IPS-11a (cell line): ENCODE data around the gene BID.

Experiments
- H3K4me3 ChIP-seq: one replicate; pipeline ENCODE4 v1.5.1; 2013; ENCODE audit warnings: low read depth, low read length, control low read depth

The BID gene

DNA sequence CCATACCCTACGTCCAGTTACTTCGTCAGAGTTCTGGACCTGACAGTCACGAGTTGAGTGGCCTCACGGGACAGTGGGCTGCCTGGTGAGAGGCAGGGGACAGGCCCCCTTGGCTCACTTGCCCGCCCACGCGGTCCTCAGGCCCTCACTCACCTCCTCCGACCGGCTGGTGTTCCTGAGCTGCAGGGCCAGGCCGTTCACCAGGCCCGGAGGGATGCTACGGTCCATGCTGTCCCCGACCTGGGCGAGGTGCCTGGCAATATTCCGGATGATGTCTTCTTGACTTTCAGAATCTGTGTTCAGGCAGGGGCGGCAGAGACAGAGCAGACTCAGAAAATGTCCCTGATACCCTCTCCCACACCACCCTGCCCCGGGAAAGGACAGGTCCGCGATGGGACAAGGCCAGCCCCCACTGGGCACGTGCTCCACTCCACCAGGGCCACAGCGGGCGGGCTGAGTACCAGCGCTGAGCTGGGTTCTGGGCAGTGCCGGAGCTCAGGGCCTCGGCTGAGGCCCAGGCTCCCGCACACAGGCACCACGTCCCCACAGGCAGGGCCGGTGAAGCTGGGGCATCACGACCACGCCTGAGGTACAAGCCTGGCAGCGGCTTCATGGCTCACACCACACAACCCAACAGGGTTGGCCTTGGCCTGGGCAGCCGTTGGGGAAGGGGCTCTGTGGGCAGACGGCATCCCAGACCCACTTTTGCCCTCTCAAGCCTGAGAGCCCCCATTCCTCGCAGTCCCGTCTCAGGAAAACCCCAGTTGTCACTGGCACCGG lies 34.9 kb downstream of the BID start:
- H3K4me3 ChIP-seq = no peak overlapping the region

DNA sequence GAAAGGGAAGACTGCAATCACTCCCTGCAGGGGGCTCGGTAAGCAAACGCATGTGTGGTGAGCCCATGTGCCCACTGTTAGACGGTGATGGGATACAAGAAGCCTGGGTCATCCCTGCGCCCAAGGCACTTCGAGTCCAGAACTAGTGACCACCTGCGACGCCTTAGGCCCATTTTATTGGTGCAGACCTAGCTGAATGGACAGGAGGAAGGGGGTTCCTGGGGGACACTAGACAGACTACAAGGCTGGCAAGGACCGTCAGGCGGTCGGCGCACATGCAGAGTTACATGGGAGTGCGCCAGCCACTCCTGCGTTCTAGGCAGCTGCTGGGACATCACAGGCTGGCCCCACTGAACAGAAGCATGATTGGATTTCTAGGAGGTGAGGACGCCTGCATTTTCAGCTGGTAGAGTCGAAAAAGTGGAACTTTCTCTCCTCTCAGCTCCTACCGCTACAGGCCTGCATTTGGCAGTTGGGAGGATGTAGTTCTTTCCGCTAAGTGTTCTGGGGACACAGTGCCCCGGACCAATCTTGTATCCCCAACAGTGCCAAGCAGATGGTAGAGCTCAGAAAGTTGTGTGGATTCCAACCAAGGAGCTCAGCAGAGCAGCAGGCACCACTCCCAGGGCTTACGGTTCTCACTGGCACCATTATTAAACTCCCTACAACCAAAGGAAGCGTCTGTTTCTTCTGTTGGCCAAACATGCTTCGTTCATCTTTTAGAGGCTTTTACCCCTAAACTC lies 35.7 kb downstream of the BID start:
- H3K4me3 ChIP-seq = no peak overlapping the region

DNA sequence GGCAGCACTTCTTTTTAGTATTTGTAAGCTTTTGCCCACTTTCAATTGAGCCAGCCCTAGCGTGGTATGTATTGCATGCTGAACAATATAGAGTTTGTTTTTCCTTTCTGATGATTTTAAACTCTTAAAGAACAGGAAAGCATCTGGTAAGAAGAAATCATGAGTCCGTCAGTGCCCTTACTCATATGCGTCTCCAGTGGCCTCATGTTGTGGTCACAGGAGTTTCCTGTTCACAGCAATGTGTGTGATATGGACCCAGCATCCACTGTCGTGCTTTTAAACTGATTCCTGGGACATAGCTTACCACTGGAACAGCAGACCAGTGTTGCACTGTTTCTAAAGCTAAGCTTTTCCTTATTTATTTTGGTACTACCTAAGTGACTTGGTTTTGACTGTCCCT lies 40.1 kb downstream of the BID start:
- no peak overlapping the region for H3K4me3 ChIP-seq

DNA sequence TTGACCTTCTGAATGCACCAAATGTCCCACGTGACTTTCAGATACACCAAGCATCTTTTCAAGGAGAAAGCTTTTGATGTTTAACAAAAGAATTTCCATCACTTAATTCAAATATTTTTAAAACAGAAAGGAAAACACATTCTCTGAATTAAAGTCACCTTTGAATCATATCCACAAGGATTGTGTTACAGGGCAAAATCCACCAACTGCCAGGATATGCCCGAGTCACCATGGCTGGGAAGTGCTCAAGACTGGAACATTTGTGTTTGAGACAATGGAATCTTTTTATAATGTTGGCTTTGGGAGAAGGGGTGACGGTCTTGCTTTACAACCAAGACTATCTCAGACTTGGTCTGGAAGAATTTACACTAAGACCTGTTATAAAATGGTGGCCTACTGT lies 40.8 kb downstream of the BID start:
- no peak overlapping the region for H3K4me3 ChIP-seq

DNA sequence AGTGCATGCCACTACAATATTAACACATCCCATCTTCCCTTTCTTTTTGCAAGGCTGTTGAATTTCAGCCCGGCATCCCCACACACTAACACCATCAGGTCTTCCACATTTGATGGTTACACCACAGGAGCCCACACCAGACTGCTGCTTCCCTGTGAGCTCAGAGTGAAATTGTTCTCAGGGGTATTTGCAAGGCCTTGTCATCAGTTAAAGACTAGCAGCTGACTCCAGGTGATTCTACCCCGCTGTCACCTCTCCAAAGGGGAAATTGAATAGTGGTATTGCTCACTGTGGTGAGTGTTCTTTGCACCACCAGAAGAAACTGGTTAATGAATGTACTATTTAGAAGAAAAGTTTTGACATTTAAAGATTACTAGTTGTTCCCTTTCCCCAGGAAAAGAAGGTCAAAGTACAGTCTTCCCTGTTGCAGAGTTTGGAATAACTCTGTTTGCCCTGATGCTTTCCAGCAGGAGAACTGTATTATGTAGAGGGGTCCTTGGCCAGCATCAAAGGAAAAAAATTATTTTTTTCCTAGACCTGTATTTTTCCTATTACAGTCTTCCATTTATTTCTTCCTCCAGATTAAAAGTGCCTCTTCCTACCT lies 41.9 kb downstream of the BID start:
- H3K4me3 ChIP-seq = no peak overlapping the region

DNA sequence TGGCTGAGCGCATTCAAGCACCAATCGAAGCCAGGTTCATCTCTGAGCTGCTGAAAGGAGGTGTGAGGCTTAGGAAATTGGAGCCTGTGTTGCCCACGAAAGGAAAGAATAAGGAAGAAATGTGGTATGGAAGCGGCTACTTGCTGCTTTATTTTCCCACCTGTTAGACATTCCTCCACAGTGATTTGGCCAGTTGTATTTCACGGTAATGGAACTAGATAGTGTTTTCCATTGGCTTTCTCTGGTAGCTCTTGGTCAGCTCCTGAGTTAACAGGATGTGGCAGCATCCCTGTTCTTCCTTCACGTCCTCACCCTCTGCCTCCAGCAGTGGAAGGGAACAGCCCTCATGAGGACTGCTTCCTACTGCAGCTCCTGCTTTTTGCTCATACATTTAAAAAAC lies 44.7 kb downstream of the BID start:
- no peak overlapping the region for H3K4me3 ChIP-seq

DNA sequence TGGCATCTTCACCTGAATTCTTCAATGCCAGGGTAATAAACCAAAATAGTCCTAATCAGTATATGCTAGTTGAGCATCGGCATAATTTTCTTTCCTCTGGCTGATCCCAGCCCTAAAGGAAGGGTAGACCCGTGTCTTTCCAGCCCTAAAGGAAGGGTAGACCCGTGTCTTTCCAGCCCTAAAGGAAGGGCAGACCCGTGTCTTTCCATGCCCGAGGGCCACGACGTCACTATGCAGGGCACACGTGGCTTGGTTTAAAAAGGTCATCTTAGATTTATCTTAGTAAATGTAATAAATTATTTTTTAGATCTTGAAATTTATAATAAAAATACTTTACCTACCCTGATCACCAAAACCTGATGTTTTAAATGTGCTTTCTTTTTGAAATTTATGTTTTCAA lies 45.5 kb downstream of the BID start:
- no peak overlapping the region for H3K4me3 ChIP-seq

DNA sequence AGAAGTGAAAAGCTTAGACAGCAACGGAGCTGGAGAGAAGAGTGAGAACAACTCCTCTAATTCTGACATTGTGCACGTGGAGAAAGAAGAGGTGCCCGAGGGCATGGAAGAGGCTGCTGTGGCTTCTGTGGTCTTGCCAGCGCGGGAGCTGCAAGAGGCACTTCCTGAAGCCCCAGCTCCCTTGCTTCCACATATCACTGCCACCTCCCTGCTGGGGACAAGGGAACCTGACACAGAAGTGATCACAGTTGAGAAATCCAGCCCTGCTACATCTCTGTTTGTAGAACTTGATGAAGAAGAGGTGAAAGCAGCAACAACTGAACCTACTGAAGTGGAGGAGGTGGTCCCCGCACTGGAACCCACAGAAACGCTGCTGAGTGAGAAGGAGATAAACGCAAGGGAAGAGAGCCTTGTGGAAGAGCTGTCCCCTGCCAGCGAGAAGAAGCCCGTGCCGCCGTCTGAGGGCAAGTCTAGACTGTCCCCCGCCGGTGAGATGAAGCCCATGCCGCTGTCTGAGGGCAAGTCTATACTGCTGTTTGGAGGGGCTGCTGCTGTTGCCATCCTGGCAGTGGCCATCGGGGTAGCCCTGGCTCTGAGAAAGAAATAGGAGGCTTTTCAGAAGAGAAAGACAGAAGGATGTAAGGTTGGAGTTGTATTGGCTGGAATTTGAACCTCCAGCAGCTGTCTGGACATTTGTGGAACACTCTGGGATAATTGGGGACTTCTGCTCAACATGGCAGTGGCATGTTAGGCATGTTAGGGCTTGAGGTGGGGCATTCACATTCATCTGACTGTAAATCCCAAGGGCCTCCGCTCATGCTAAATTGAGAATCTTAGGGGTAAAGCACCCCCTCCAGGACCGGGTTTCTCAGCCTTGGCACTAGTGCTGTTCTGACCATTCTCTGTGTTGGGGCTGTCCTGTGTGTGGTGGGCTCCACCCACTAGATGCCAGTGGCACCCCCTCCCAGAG lies 47.1 kb downstream of the BID start:
- H3K4me3 ChIP-seq = no peak overlapping the region

DNA sequence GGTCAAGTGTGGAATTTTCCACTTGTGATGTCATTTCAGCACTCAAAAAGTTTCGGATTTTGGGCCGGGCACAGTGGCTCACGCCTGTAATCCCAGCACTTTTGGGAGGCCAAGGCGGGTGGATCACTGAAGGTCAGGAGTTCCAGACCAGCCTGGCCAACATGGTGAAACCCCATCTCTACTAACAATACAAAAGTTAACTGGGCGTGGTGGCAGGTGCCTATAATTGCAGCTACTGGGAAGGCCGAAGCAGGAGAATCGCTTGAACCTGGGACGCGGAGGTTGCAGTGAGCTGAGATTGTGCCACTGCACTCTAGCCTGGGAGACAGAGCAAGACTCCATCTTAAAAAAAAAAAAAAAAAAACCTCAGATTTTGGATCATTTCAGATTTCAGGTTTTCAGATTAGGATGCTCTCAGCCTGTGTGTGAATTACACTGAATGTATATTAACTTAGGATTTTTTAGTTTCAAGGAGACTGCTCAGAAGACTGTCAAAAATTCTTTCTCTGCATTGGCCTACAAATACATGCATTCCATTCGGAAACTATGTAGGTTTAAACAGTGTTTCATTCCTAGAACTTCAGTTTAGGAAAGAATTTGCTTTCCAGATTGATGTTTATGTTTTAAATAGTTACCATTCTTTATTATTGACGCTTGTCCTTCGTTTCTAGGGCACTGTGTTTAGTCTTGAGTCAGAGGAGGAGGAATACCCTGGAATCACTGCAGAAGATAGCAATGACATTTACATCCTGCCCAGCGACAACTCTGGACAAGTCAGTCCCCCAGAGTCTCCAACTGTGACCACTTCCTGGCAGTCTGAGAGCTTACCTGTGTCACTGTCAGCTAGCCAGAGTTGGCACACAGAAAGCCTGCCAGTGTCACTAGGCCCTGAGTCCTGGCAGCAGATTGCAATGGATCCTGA lies 48.0 kb downstream of the BID start:
- H3K4me3 ChIP-seq = no peak overlapping the region

DNA sequence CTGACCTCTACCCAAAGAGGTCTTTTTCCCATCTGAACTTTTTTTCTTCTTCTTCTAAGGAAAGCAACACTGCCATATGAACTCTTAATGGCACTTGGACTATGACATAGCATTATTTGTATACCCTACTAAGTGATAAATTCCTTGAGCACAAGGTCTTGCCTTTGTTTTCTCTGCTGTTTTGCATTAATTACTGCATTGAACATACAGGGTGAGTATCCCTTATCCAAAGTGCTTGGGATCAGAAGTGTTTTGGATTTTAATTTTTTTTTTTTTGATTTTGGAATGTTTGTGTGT lies 48.8 kb downstream of the BID start:
- H3K4me3 ChIP-seq = no peak overlapping the region

DNA sequence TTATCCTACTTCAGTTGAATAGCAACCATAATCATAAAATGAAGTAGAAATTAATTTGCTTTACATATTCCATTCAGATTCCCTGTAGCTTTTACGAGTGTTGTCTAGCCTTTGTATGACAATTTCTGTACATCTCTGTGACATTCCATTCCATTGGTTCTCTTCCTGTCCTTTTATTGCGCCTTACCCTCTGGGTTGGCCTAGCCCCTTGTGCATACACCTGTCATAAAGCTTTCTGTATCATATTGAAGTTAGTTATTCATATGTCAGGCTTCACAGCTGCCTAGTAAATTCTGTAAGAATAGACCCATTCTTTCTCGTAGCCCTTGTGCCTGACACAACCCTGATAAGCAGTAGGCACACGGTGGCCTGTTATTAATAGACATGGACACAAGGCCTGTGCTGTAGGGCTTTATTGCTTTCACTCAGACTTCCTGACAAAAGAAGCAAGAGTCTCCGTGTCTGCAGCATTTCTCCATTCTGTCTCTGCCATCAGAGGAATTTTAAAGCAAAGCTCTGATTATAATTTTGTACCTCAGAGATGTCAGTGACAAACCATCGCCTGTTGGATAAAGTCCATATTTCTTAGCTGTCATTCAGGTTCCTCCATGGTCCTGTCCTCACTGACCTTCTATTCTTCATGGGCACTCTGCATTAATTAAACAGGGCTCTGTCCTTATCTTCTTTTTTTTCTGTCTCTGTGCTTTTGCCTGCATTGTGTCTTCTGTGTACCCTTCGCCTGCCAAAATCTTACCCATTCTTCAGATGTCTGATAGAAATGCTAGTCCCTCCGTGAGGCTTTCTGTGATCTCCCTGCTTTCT lies 49.4 kb downstream of the BID start:
- no peak overlapping the region for H3K4me3 ChIP-seq

DNA sequence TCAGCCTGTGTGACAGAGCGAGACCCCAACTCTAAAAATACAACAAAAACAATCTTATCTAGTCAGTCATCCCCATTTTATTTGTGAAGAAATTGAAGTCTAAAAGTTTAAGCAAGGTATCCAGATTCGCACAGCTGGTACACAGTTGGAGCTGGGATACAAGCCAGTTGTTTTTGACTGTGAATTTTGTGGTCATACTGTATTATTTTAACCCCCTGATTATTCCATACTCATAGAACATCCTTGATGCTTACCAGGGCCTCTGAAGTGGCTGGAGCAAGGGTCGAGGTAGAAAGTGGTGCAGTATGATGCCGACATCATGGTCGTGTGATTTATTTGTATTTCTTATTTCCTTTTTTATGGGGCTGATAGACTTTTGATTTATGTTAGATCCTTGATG lies 50.0 kb downstream of the BID start:
- H3K4me3 ChIP-seq = no peak overlapping the region

DNA sequence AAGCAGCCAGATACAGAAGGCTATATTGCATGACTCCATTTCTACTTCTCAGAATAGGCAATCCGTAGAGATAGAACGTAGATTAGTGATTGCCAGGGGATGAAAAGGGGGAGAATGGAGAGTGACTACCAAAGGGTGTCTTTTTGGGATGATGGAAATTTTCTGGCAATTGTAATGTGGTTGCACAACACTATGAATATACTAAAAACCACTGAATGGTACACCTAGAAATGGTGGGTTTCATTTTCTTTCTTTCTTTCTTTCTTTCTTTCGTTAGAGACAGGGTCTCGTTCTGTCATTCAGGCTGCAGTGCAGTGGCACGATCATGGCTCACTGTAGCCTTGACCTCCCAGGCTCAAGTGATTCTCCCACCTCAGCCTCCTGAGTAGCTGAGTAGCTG lies 54.4 kb downstream of the BID start:
- no peak overlapping the region for H3K4me3 ChIP-seq

DNA sequence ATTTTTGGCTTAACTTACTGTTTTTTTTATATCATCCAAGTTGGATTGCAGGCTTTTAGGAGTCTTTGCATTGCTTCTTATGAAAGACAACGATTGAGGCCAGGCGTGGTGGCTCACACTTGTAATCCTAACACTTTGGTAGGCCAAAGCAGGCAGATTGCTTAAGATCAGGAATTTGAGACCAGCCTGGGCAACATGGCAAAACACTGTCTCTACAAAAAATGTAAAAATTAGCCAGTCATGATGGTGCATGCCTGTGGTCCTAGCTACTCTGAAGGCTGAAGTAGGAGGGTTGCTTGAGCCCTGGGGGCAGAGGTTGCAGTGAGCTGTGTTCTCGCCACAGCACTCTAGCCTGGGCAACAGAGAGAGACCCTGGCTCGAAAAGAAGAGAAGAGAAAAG lies 56.6 kb downstream of the BID start:
- no peak overlapping the region for H3K4me3 ChIP-seq

DNA sequence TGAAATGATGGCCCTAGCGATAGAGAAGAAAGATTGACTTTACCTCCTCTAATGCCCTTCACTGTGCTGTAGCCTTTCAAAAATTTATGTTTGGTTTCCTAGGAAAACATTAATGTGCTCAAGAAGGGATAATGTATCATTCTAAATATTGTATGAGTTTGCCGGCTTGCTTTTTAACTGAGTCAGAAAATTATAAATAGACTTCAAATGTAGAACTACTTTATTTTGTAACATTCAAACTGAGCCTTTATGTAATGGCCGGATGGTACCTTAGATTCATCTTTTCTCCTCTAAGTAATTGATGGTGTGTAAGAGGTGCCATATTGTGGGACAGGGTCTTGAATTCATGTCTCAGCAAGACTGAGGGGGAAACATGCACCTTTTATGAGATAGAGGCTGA lies 57.7 kb downstream of the BID start:
- H3K4me3 ChIP-seq = no peak overlapping the region

DNA sequence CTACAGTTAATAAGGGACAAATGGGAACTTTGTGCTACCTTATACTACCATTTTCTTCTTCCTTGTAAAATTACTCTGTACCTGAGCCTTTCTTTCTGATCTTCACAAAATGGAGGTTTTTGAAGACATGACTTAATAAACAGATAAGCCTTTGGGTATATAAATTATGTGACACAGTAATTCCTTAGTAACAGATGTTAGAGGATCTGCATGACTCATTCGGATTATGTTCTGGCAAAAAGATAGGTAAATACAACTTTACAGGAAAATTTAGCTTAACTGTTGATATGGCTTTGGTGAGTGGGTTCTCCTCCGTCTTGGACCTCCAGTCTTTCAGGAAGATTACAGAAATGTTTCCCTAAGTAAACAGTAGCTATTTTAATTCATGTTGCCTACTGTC lies 61.8 kb downstream of the BID start:
- H3K4me3 ChIP-seq = no peak overlapping the region

DNA sequence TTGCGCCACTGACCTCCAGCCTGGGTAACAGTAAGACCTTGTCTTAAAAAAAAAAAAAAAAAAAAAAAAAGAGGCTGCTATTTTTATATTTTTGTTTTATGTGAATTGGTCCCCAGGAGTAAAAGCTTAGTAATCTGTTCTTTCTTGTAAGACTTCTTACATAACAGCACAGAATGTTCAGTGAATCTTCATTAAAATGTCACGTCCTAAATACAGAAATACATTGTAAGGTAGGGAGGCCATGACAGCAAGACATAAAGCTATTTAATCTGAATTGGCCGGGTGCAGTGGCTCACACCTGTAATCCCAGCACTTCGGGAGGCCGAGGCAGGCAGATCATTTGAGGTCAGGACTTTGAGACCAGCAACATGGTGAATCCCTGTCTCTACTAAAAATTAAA lies 64.2 kb downstream of the BID start:
- H3K4me3 ChIP-seq = no peak overlapping the region

DNA sequence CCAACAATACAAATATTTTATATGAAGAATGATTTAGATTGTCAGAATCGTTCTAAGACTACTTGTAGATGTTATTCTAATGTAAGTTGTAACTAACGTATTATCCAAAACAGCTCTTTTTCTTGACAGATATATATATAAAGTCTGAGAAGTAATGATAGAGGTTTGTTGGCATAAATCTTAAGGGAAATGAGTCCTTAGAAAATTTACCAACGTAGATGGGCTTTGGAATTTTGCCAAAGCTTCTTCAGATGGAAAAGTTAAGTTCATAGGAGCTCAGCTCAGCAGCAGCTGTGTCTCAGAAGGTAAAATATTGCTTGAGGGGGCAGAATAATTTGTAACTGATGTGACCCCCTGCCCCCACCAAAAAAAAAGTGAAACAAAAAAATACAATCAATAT lies 66.7 kb downstream of the BID start:
- no peak overlapping the region for H3K4me3 ChIP-seq

DNA sequence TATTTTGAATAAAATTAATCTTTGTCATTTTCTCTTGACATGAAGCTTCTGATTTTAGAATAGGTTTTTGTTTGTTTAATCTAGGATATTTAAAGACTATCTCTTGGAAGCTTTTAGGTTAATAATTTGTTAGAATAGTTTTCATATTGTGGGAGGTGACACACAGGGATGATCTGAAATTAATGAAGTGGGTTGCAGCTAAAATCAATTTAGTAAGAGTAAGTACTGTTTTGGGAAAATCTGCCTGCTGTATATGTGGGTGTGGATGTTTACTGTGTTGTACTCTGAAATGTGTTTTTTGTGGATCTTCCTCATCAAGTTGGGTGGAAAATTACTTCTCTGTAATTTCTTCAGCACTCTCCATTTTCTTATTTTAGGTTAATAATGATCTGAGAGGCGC lies 67.3 kb downstream of the BID start:
- H3K4me3 ChIP-seq = no peak overlapping the region
